GM21381 (cell line): ENCODE measurements around the gene AMZ1.

Experiments used
- ATAC-seq: cut with Tn5 transposase; IDR thresholded peaks from one replicate; pipeline ENCODE4 v1.9.1; 2021; ENCODE audit warnings: mild to moderate bottlenecking, moderate library complexity; ENCODE audit not compliant: unreplicated experiment

The AMZ1 gene

GRCh38 chr7:2764621-2765020 lies 76.6 kb downstream of the AMZ1 start:
- no peak for ATAC-seq
